CD4-positive, alpha-beta T cell treated with Interleukin-1 beta for 1 hour (primary cell): ENCODE measurements around the gene GOLGA8A.
"Not testable (repeated sequence)": the region's sequence is repeated elsewhere in the genome, so short reads cannot be mapped to it uniquely, and the experiment has no call there.

Experiments
- DNase-seq, 2 donors: peaks; one replicate each; pipeline ENCODE4 v3.0.0-alpha.2; 2020 to 2022

GOLGA8A gene

GRCh38 chr15:34403899-34404298 is 33.7 kb downstream of the GOLGA8A start:
- DNase-seq = not testable (repeated sequence)

- peak in 1 of 2 donors; percentile 2 for DNase-seq
Measured at GRCh38 chr15:34403160-34403598, 34.4 kb downstream of the GOLGA8A start.

- DNase-seq = not testable (repeated sequence)
Measured at GRCh38 chr15:34397637-34398259, 39.9 kb downstream of the GOLGA8A start.

GRCh38 chr15:34392981-34393380 is 44.6 kb downstream of the GOLGA8A start:
- not testable (repeated sequence) for DNase-seq

- DNase-seq = not testable (repeated sequence)
Measured at GRCh38 chr15:34389594-34390086, 48.0 kb downstream of the GOLGA8A start.
